OCI-LY7 (cell line): Measurements from ENCODE around the gene PLEKHG1. TPM values are rescaled to one million over a fixed set of nuclear protein-coding genes. Genes with fewer than 3 reads are reported as not detected.

Experiments
- total RNA-seq, 2 experiments: library from RNA; depleted of rRNA in 1 of 2; stranded (reverse); fragments of >200 nt in 1 of 2; shearing (Covaris generic) in 1 of 2; gene quantifications; 2 replicates each; pipeline ENCODE4 v1.2.3, GENCODE V29; 2014 to 2022

Gene PLEKHG1
- total RNA-seq, 2 experiments from 2014 or later: 17.9 to 19.6 TPM

Other genes starting within 250 kb of the PLEKHG1 start
- gene IYD, start 230.9 kb upstream of the PLEKHG1 start, total RNA-seq (2014; rRNA removed; shearing (Covaris generic)): not detected in 2 replicates
- gene IYD, start 230.9 kb upstream of the PLEKHG1 start, total RNA-seq (2022): not detected in 2 replicates